ENCODE data around the gene GFRA4.

GFRA4 gene

GRCh38 chr20:3635346-3635745 lies 27.9 kb downstream of the GFRA4 start:
- Histone ChIP-seq H3K4me1 (ENCODE audit: control insufficient read depth in 2 of 2, insufficient read depth in 2 of 2, low read length in 2 of 2) (no peaks in the 10 kb centered on the region), H3K27me3 (ENCODE audit: control insufficient read depth in 2 of 2, insufficient read depth in 2 of 2, low read length in 2 of 2) (no peaks in the 10 kb centered on the region), H3K4me3 (ENCODE audit: low read length in 2 of 2) (no peak overlapping the region), H3K9ac (ENCODE audit: low read depth in 1 of 2, low read length in 2 of 2) (no peak overlapping the region), H3K9me3 (ENCODE audit: control insufficient read depth in 2 of 2, low read length in 2 of 2) (no peaks in the 10 kb centered on the region), H3K36me3 (ENCODE audit: control insufficient read depth in 2 of 2, insufficient read depth in 2 of 2, low read length in 2 of 2) (no peaks in the 10 kb centered on the region), H3K27ac (ENCODE audit: low read depth in 2 of 2, low read length in 2 of 2) (no peak overlapping the region)

DNA sequence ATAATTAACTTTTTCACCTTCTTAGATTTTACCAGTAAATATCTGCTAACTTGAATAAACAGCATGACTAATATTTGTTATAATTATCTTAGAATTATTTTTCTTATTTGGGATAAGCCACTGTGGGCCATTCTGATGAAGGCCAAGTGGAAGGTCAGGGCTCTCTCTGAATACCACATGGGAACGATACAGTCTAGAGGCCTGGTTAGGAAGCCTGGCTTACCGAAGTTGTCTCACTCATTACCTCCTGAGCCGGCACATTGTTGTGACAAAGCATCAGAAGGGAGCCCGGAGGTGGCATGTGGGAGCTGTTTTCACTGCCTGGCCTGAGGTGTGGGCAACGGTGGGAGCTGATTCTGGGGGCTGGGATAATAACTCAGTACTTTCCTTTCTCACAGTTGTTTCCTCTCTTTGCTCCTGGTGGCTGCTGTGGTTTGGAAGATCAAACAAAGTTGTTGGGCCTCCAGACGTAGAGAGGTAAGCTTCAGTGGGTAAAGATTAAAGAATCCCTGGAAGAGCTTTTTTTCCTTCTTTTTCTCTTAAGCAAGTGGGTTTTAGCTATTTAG lies 29.2 kb downstream of the GFRA4 start:
- no peak overlapping the region for H3K9ac ChIP-seq (ENCODE audit: low read depth in 1 of 2, low read length in 2 of 2)
- no peaks in the 10 kb centered on the region for H3K4me1 ChIP-seq (ENCODE audit: control insufficient read depth in 2 of 2, insufficient read depth in 2 of 2, low read length in 2 of 2)
- no peak overlapping the region for H3K4me3 ChIP-seq (ENCODE audit: low read length in 2 of 2)
- H3K36me3 ChIP-seq (ENCODE audit: control insufficient read depth in 2 of 2, insufficient read depth in 2 of 2, low read length in 2 of 2) = peaks cover 0 to 2% of the 10 kb centered on the region in 2 donors
- H3K27ac ChIP-seq (ENCODE audit: low read depth in 2 of 2, low read length in 2 of 2) = no peak overlapping the region
- no peaks in the 10 kb centered on the region for H3K9me3 ChIP-seq (ENCODE audit: control insufficient read depth in 2 of 2, low read length in 2 of 2)
- no peaks in the 10 kb centered on the region for H3K27me3 ChIP-seq (ENCODE audit: control insufficient read depth in 2 of 2, insufficient read depth in 2 of 2, low read length in 2 of 2)

DNA sequence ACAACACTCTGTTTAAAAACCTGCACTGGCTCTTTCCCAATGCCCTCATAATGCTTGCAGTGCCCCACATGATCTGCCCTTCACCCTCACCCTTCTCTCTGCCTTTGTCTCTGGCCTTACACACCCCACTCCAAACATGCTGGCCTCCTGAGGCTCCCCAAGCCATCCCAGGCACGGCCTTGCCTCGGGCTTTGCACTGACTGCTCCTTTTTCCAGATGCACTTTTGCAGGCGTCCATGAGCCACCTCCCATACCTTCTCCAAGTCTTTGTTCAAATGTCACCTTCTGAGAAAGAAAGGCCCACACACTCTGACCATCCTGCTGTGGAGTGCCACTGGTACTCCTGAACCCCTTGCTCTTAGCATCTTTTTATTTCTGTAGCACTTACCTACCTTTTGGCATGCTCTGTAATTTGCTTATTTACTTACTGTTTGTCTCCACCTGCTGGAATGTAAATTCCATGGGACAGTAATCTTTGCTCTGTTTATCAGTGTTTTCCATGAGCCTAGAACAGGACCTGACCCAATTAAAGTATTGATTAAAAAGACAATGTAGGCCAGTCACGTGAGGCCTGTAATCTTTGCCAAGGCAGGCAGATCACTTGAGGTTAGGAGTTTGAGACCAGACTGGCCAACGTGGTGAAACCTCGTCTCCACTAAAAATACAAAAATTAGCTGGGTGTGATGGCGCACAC lies 30.7 kb downstream of the GFRA4 start:
- no peaks in the 10 kb centered on the region for H3K9me3 ChIP-seq (ENCODE audit: control insufficient read depth in 2 of 2, low read length in 2 of 2)
- H3K36me3 ChIP-seq (ENCODE audit: control insufficient read depth in 2 of 2, insufficient read depth in 2 of 2, low read length in 2 of 2) = peaks cover 0 to 9% of the 10 kb centered on the region in 2 donors
- no peak overlapping the region for H3K27ac ChIP-seq (ENCODE audit: low read depth in 2 of 2, low read length in 2 of 2)
- H3K27me3 ChIP-seq (ENCODE audit: control insufficient read depth in 2 of 2, insufficient read depth in 2 of 2, low read length in 2 of 2) = no peaks in the 10 kb centered on the region
- no peak overlapping the region for H3K9ac ChIP-seq (ENCODE audit: low read depth in 1 of 2, low read length in 2 of 2)
- no peak overlapping the region for H3K4me3 ChIP-seq (ENCODE audit: low read length in 2 of 2)
- H3K4me1 ChIP-seq (ENCODE audit: control insufficient read depth in 2 of 2, insufficient read depth in 2 of 2, low read length in 2 of 2) = no peaks in the 10 kb centered on the region

DNA sequence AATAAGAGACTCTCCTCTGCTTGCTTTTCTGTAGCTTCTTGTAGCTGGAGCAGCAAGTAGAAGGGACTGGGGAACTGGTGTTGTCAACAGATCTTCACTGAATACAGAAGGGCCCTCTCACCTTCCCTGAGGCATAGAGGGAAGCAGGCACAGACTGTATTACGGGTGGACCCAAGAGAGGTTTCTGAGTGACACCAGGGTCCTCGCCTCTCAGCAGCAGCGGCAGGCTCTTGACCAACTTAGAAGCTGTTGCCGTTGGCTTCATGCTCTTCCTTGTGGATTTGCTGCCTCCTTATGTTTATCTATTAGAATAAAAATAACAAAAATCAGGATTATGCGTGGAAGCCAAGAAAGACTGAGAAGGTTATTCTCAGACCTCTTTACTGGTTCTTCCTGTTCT lies 31.7 kb downstream of the GFRA4 start:
- Histone ChIP-seq H3K4me3 (ENCODE audit: low read length in 2 of 2) (no peak overlapping the region), H3K4me1 (ENCODE audit: control insufficient read depth in 2 of 2, insufficient read depth in 2 of 2, low read length in 2 of 2) (no peaks in the 10 kb centered on the region), H3K9ac (ENCODE audit: low read depth in 1 of 2, low read length in 2 of 2) (no peak overlapping the region), H3K27me3 (ENCODE audit: control insufficient read depth in 2 of 2, insufficient read depth in 2 of 2, low read length in 2 of 2) (no peaks in the 10 kb centered on the region), H3K9me3 (ENCODE audit: control insufficient read depth in 2 of 2, low read length in 2 of 2) (no peaks in the 10 kb centered on the region), H3K27ac (ENCODE audit: low read depth in 2 of 2, low read length in 2 of 2) (no peak overlapping the region), H3K36me3 (ENCODE audit: control insufficient read depth in 2 of 2, insufficient read depth in 2 of 2, low read length in 2 of 2) (peaks cover 0 to 9% of the 10 kb centered on the region in 2 donors)

- Histone ChIP-seq H3K4me3 (ENCODE audit: low read length in 2 of 2) (no peak overlapping the region), H3K36me3 (ENCODE audit: control insufficient read depth in 2 of 2, insufficient read depth in 2 of 2, low read length in 2 of 2) (peaks cover 0 to 9% of the 10 kb centered on the region in 2 donors), H3K27me3 (ENCODE audit: control insufficient read depth in 2 of 2, insufficient read depth in 2 of 2, low read length in 2 of 2) (no peaks in the 10 kb centered on the region), H3K9me3 (ENCODE audit: control insufficient read depth in 2 of 2, low read length in 2 of 2) (no peaks in the 10 kb centered on the region), H3K9ac (ENCODE audit: low read depth in 1 of 2, low read length in 2 of 2) (no peak overlapping the region), H3K4me1 (ENCODE audit: control insufficient read depth in 2 of 2, insufficient read depth in 2 of 2, low read length in 2 of 2) (no peaks in the 10 kb centered on the region), H3K27ac (ENCODE audit: low read depth in 2 of 2, low read length in 2 of 2) (no peak overlapping the region)
These were observed 32.8 kb downstream of the GFRA4 start for GRCh38 chr20:3630429-3630828.

DNA sequence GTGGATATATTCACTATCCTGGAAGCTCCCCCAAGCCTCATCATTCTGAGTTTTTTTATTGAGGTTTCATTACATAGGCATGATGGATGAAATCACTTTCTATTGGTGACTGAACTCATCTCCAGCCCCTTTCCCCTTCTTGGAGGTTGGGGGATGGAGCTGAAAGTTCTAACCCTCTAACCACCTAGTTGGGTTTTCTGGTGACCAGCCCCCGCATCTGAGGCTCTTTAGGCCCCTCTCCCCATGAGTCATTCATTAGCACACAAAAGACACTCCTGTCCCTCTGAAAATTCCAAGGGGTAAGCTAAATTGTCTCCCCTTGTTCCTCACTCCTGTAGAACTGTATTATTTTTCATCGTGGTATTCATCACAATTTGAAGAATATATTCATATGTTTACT lies 33.3 kb downstream of the GFRA4 start:
- peaks cover 0 to 12% of the 10 kb centered on the region in 2 donors for H3K36me3 ChIP-seq (ENCODE audit: control insufficient read depth in 2 of 2, insufficient read depth in 2 of 2, low read length in 2 of 2)
- no peak overlapping the region for H3K27ac ChIP-seq (ENCODE audit: low read depth in 2 of 2, low read length in 2 of 2)
- no peaks in the 10 kb centered on the region for H3K9me3 ChIP-seq (ENCODE audit: control insufficient read depth in 2 of 2, low read length in 2 of 2)
- H3K4me3 ChIP-seq (ENCODE audit: low read length in 2 of 2) = no peak overlapping the region
- no peaks in the 10 kb centered on the region for H3K27me3 ChIP-seq (ENCODE audit: control insufficient read depth in 2 of 2, insufficient read depth in 2 of 2, low read length in 2 of 2)
- H3K9ac ChIP-seq (ENCODE audit: low read depth in 1 of 2, low read length in 2 of 2) = no peak overlapping the region
- H3K4me1 ChIP-seq (ENCODE audit: control insufficient read depth in 2 of 2, insufficient read depth in 2 of 2, low read length in 2 of 2) = no peaks in the 10 kb centered on the region

DNA sequence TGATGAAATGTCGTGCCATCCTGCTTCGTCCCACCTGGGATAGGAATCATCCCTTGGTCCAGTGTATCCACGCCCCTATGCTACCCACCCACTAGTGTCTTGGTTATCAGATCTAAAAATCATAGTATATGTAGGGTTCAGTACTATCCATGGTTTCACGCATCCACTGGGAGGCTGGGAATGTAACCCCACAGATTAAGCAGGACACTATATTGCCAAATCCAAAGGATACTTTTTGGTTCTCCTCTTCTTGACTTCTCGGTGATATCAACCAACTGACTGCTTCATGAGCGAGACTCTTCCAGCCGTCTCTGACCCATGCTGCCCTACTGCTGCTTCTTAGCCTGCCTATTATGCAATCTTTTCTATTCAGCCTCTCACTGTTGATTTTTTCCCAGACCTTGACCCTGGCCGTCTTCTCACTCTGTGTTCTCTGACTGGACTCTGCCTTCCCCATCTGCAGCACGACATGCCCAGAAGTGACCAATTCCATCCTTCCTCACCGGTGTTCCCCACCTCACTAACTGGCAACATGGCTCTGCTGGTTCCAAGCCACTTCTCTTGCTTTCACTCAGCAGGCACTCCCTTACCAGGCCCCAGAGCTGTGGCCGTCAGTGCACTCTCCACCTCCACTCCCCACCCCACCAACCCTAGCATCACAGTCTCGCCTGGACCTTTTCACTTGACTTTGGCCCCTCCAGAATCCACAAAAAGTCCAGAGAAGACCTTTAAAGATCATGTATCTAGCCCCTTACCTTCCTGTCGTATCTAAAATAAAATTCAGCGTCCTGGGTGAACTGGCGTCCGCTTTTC lies 34.5 kb downstream of the GFRA4 start:
- H3K4me3 ChIP-seq (ENCODE audit: low read length in 2 of 2) = no peak overlapping the region

GRCh38 chr20:3627476-3627875 lies 35.7 kb downstream of the GFRA4 start:
- Histone ChIP-seq H3K36me3 (ENCODE audit: control insufficient read depth in 2 of 2, insufficient read depth in 2 of 2, low read length in 2 of 2) (peaks cover 0 to 15% of the 10 kb centered on the region in 2 donors), H3K27ac (ENCODE audit: low read depth in 2 of 2, low read length in 2 of 2) (no peak overlapping the region), H3K4me3 (ENCODE audit: low read length in 2 of 2) (no peak overlapping the region), H3K9me3 (ENCODE audit: control insufficient read depth in 2 of 2, low read length in 2 of 2) (no peaks in the 10 kb centered on the region), H3K9ac (ENCODE audit: low read depth in 1 of 2, low read length in 2 of 2) (no peak overlapping the region), H3K4me1 (ENCODE audit: control insufficient read depth in 2 of 2, insufficient read depth in 2 of 2, low read length in 2 of 2) (no peaks in the 10 kb centered on the region), H3K27me3 (ENCODE audit: control insufficient read depth in 2 of 2, insufficient read depth in 2 of 2, low read length in 2 of 2) (no peaks in the 10 kb centered on the region)

More for the DNA sequence above, 34.5 kb downstream of the GFRA4 start:
- H3K27me3 ChIP-seq (ENCODE audit: control insufficient read depth in 2 of 2, insufficient read depth in 2 of 2, low read length in 2 of 2) = no peaks in the 10 kb centered on the region
- no peaks in the 10 kb centered on the region for H3K9me3 ChIP-seq (ENCODE audit: control insufficient read depth in 2 of 2, low read length in 2 of 2)
- H3K9ac ChIP-seq (ENCODE audit: low read depth in 1 of 2, low read length in 2 of 2) = no peak overlapping the region
- H3K27ac ChIP-seq (ENCODE audit: low read depth in 2 of 2, low read length in 2 of 2) = no peak overlapping the region
- no peaks in the 10 kb centered on the region for H3K4me1 ChIP-seq (ENCODE audit: control insufficient read depth in 2 of 2, insufficient read depth in 2 of 2, low read length in 2 of 2)
- H3K36me3 ChIP-seq (ENCODE audit: control insufficient read depth in 2 of 2, insufficient read depth in 2 of 2, low read length in 2 of 2) = peaks cover 0 to 15% of the 10 kb centered on the region in 2 donors

- Histone ChIP-seq H3K9ac (ENCODE audit: low read depth in 1 of 2, low read length in 2 of 2) (no peak overlapping the region), H3K4me3 (ENCODE audit: low read length in 2 of 2) (no peak overlapping the region), H3K4me1 (ENCODE audit: control insufficient read depth in 2 of 2, insufficient read depth in 2 of 2, low read length in 2 of 2) (no peaks in the 10 kb centered on the region), H3K9me3 (ENCODE audit: control insufficient read depth in 2 of 2, low read length in 2 of 2) (no peaks in the 10 kb centered on the region), H3K36me3 (ENCODE audit: control insufficient read depth in 2 of 2, insufficient read depth in 2 of 2, low read length in 2 of 2) (peaks cover 0 to 6% of the 10 kb centered on the region in 2 donors), H3K27ac (ENCODE audit: low read depth in 2 of 2, low read length in 2 of 2) (no peak overlapping the region), H3K27me3 (ENCODE audit: control insufficient read depth in 2 of 2, insufficient read depth in 2 of 2, low read length in 2 of 2) (no peaks in the 10 kb centered on the region)
These were observed 40.8 kb downstream of the GFRA4 start for GRCh38 chr20:3622406-3622805.

- Histone ChIP-seq H3K27ac (ENCODE audit: low read depth in 2 of 2, low read length in 2 of 2) (no peak overlapping the region), H3K9me3 (ENCODE audit: control insufficient read depth in 2 of 2, low read length in 2 of 2) (no peaks in the 10 kb centered on the region), H3K4me1 (ENCODE audit: control insufficient read depth in 2 of 2, insufficient read depth in 2 of 2, low read length in 2 of 2) (no peaks in the 10 kb centered on the region), H3K36me3 (ENCODE audit: control insufficient read depth in 2 of 2, insufficient read depth in 2 of 2, low read length in 2 of 2) (peaks cover 0 to 6% of the 10 kb centered on the region in 2 donors), H3K9ac (ENCODE audit: low read depth in 1 of 2, low read length in 2 of 2) (no peak overlapping the region), H3K27me3 (ENCODE audit: control insufficient read depth in 2 of 2, insufficient read depth in 2 of 2, low read length in 2 of 2) (no peaks in the 10 kb centered on the region), H3K4me3 (ENCODE audit: low read length in 2 of 2) (no peak overlapping the region)
These were observed 42.1 kb downstream of the GFRA4 start for GRCh38 chr20:3621111-3621510.

Measured in mucosa of rectum (tissue), 2 donors.